Panc1 (cell line): ENCODE results near the gene GSDMA. TPM values are rescaled to one million over a fixed set of nuclear protein-coding genes. Genes with fewer than 3 reads are reported as not detected.

ENCODE experiments used
- ATAC-seq: fragments of 200-7000 bp; cut with Tn5 transposase; 2 replicates; pipeline ENCODE4 v1.9.1; 2020; ENCODE audit warnings: mild to moderate bottlenecking, moderate library complexity
- BruUV-seq: library from RNA; stranded (reverse); fragments of 400-500 nt; replicated peaks from 2 replicates; lab custom pipeline; 2021; lab: Mats Ljungman, UMichigan
- CTCF ChIA-PET: fragments of 300-600 bp; sonication (Branson Sonifier 250); formaldehyde crosslinking; loops from one replicate; lab custom pipeline; 2022; ENCODE audit warnings: antibody characterized with exemption; lab: Charles Lee
- POLR2A ChIA-PET: fragments of 300-600 bp; sonication (Branson Sonifier 250); formaldehyde crosslinking; loops from one replicate; lab custom pipeline; 2022; ENCODE audit warnings: antibody characterized with exemption; lab: Charles Lee
- DNase-seq: peaks from one replicate; pipeline ENCODE4 v3.0.0-alpha.2; 2010; ENCODE audit warnings: low read depth, low spot score
- H3K27ac ChIP-seq: 2 replicates; pipeline ENCODE4 v1.5.1; 2011; ENCODE audit warnings: mild to moderate bottlenecking, low read length, inconsistent platforms
- H3K27me3 ChIP-seq: fragments of 200-500 bp; sonication (Bioruptor generic); 2 replicates; pipeline ENCODE4 v1.6.0; 2014; ENCODE audit warnings: low read length, inconsistent platforms; ENCODE audit not compliant: control insufficient read depth, insufficient read depth
- H3K36me3 ChIP-seq: fragments of 200-500 bp; sonication (Bioruptor generic); 2 replicates; pipeline ENCODE4 v1.5.1; 2014; ENCODE audit warnings: inconsistent platforms, mild to moderate bottlenecking, low read length, moderate library complexity; ENCODE audit not compliant: control insufficient read depth, insufficient read depth
- H3K4me1 ChIP-seq: 2 replicates; pipeline ENCODE4 v1.5.1; 2011; ENCODE audit warnings: inconsistent platforms, mild to moderate bottlenecking, low read length, moderate library complexity; ENCODE audit not compliant: control insufficient read depth, insufficient read depth
- H3K4me3 ChIP-seq, 2 experiments: 2 replicates each; pipeline ENCODE4 v1.5.1; 2011 to 2012; ENCODE audit warnings: low read depth in 2 of 2, low read length in 2 of 2, mild to moderate bottlenecking in 2 of 2, inconsistent platforms in 1 of 2, moderate library complexity in 1 of 2
- H3K9me3 ChIP-seq: fragments of 200-500 bp; sonication (Bioruptor generic); 2 replicates; pipeline ENCODE4 v1.5.1; 2014; ENCODE audit warnings: low read depth, mild to moderate bottlenecking, inconsistent platforms, low read length, moderate library complexity; ENCODE audit not compliant: control insufficient read depth, insufficient read depth
- POLR2AphosphoS5 ChIP-seq: IDR thresholded peaks from 2 replicates; pipeline ENCODE4 v1.6.1; 2012; ENCODE audit warnings: mild to moderate bottlenecking, low read depth, low read length, moderate library complexity
- SIN3A ChIP-seq: IDR thresholded peaks from 2 replicates; pipeline ENCODE4 v1.6.1; 2012; ENCODE audit warnings: low read depth, mild to moderate bottlenecking, low read length, moderate library complexity, borderline replicate concordance; ENCODE audit not compliant: insufficient read depth
- TCF7L2 ChIP-seq: IDR thresholded peaks from 2 replicates; pipeline ENCODE4 v1.6.1; 2011; ENCODE audit warnings: mild to moderate bottlenecking, low read depth, low read length, inconsistent platforms
- in situ Hi-C: cut with HindIII; loops from 2 replicates; pipeline ENCODE4 v1.10.0; 2016; ENCODE audit warnings: low sequenced_read_pairs, low pct_unique_long_range_greater_than_20kb
- intact Hi-C: fragments of 100-400 bp; cut with micrococcal nuclease; formaldehyde crosslinking; loops from one replicate; pipeline ENCODE4 v1.10.0; 2022; ENCODE audit not compliant: unreplicated experiment
- total RNA-seq: library from RNA; stranded (reverse); gene quantifications from one replicate; pipeline ENCODE4 v1.2.1, GENCODE V29; 2021; ENCODE audit not compliant: unreplicated experiment
- TF ChIP-seq, protein P1 (sequence below), 2 experiments: IDR thresholded peaks; 2 replicates each; pipeline ENCODE4 v1.6.1; 2011 to 2012; ENCODE audit warnings: low read depth in 2 of 2, control low read depth in 1 of 2, low read length in 1 of 2, mild to moderate bottlenecking in 1 of 2, moderate library complexity in 1 of 2; ENCODE audit not compliant: insufficient read depth in 1 of 2
- TF ChIP-seq, protein P2 (sequence below): fragments of 450-650 bp; IDR thresholded peaks from 2 replicates; pipeline ENCODE4 v1.5.1; 2017; ENCODE audit warnings: mild to moderate bottlenecking

GSDMA gene
- total RNA-seq, 1 experiment from 2014 or later, result not detected

DNA sequence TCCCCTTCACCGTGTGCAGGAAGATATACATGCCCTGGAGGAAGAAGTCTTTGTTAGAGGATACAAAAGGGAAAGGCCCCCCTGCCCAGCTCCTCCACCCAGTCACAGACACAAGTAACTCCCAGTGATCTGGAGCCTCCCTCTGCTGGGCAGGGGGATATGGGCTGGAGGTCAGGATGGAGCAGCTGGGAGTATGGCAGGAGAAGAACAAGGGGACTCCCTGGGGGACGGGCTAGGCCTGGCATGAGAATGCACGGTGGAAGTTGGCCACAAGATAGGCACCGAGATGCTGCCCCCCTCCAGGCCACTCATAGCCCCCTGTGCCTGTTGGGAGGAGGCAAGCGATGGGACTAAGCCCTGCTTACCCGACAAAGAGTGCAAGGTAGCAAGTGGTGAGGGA, 39.6 kb upstream of the GSDMA start:
- Histone ChIP-seq H3K9me3 (no peaks in the 10 kb centered on the region), H3K27ac (no peak overlapping the region), H3K4me1 (peaks cover 19% of the 10 kb centered on the region), H3K36me3 (no peaks in the 10 kb centered on the region; the same call in 1 of the 2 replicates), H3K27me3 (no peaks in the 10 kb centered on the region), H3K4me3 (no peak overlapping the region)
- intact Hi-C loops, result no loop called here
- CTCF ChIA-PET, result no interaction called here
- in situ Hi-C loops, result no loop called here
- no peak for ATAC-seq
- BruUV-seq, result no TSS peak
- TF ChIP-seq TCF7L2 (no peak), POLR2AphosphoS5 (no peak), SIN3A (no peak)
- TF ChIP-seq, protein P1, sequence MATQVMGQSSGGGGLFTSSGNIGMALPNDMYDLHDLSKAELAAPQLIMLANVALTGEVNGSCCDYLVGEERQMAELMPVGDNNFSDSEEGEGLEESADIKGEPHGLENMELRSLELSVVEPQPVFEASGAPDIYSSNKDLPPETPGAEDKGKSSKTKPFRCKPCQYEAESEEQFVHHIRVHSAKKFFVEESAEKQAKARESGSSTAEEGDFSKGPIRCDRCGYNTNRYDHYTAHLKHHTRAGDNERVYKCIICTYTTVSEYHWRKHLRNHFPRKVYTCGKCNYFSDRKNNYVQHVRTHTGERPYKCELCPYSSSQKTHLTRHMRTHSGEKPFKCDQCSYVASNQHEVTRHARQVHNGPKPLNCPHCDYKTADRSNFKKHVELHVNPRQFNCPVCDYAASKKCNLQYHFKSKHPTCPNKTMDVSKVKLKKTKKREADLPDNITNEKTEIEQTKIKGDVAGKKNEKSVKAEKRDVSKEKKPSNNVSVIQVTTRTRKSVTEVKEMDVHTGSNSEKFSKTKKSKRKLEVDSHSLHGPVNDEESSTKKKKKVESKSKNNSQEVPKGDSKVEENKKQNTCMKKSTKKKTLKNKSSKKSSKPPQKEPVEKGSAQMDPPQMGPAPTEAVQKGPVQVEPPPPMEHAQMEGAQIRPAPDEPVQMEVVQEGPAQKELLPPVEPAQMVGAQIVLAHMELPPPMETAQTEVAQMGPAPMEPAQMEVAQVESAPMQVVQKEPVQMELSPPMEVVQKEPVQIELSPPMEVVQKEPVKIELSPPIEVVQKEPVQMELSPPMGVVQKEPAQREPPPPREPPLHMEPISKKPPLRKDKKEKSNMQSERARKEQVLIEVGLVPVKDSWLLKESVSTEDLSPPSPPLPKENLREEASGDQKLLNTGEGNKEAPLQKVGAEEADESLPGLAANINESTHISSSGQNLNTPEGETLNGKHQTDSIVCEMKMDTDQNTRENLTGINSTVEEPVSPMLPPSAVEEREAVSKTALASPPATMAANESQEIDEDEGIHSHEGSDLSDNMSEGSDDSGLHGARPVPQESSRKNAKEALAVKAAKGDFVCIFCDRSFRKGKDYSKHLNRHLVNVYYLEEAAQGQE (IDR thresholded peaks at IDR 0.05; ENCODE audit: insufficient read depth in 1 of 2, low read depth in 2 of 2, low read length in 1 of 2), result no peak
- TF ChIP-seq, protein P2, sequence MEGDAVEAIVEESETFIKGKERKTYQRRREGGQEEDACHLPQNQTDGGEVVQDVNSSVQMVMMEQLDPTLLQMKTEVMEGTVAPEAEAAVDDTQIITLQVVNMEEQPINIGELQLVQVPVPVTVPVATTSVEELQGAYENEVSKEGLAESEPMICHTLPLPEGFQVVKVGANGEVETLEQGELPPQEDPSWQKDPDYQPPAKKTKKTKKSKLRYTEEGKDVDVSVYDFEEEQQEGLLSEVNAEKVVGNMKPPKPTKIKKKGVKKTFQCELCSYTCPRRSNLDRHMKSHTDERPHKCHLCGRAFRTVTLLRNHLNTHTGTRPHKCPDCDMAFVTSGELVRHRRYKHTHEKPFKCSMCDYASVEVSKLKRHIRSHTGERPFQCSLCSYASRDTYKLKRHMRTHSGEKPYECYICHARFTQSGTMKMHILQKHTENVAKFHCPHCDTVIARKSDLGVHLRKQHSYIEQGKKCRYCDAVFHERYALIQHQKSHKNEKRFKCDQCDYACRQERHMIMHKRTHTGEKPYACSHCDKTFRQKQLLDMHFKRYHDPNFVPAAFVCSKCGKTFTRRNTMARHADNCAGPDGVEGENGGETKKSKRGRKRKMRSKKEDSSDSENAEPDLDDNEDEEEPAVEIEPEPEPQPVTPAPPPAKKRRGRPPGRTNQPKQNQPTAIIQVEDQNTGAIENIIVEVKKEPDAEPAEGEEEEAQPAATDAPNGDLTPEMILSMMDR, result no peak
- POLR2A ChIA-PET, result no interaction called here
- DNase-seq, result no peak

- H3K27me3 ChIP-seq, result no peaks in the 10 kb centered on the region
- H3K4me1 ChIP-seq, result peaks cover 28% of the 10 kb centered on the region
- DNase-seq (no peak), ATAC-seq (no peak)
- H3K36me3 ChIP-seq, result no peaks in the 10 kb centered on the region; the same call in 1 of the 2 replicates
- TF ChIP-seq SIN3A, result no peak
- no peak for TF ChIP-seq POLR2AphosphoS5
- TF ChIP-seq, protein P1 (IDR thresholded peaks at IDR 0.05; ENCODE audit: insufficient read depth in 1 of 2, low read depth in 2 of 2, low read length in 1 of 2), result no peak
- TF ChIP-seq, protein P2, result no peak
- no peak for TF ChIP-seq TCF7L2
- no peak overlapping the region for H3K4me3 ChIP-seq
- H3K9me3 ChIP-seq, result no peaks in the 10 kb centered on the region
- intact Hi-C loops, result no loop called here
- CTCF ChIA-PET, result interaction anchor here (0.6 kb wide), 1 partner anchor 14 kb away, joined by 3 read pairs; no protein-coding TSS in a partner anchor
- in situ Hi-C loops, result no loop called here
- no TSS peak for BruUV-seq
- no peak overlapping the region for H3K27ac ChIP-seq
- POLR2A ChIA-PET, result no interaction called here
These were observed 38.7 kb upstream of the GSDMA start for GRCh38 chr17:39923836-39924690.
